Posterior cingulate gyrus (tissue), 11 donors: Measurements from ENCODE around the gene RAP1GAP.
"Not testable (repeated sequence)": the region's sequence is repeated elsewhere in the genome, so short reads cannot be mapped to it uniquely, and the experiment has no call there.

Experiments used
- DNase-seq, 10 donors: peaks; one replicate each; pipeline versions ENCODE4 v3.0.0 to v3.0.0-alpha.2; 2020 to 2021; ENCODE audit warnings: mixed read lengths in 3 of 10
- intact Hi-C: fragments of 100-400 bp; cut with DNase I; formaldehyde crosslinking; loops from one replicate; pipeline ENCODE4 v1.15.1; 2023

The RAP1GAP gene

DNA sequence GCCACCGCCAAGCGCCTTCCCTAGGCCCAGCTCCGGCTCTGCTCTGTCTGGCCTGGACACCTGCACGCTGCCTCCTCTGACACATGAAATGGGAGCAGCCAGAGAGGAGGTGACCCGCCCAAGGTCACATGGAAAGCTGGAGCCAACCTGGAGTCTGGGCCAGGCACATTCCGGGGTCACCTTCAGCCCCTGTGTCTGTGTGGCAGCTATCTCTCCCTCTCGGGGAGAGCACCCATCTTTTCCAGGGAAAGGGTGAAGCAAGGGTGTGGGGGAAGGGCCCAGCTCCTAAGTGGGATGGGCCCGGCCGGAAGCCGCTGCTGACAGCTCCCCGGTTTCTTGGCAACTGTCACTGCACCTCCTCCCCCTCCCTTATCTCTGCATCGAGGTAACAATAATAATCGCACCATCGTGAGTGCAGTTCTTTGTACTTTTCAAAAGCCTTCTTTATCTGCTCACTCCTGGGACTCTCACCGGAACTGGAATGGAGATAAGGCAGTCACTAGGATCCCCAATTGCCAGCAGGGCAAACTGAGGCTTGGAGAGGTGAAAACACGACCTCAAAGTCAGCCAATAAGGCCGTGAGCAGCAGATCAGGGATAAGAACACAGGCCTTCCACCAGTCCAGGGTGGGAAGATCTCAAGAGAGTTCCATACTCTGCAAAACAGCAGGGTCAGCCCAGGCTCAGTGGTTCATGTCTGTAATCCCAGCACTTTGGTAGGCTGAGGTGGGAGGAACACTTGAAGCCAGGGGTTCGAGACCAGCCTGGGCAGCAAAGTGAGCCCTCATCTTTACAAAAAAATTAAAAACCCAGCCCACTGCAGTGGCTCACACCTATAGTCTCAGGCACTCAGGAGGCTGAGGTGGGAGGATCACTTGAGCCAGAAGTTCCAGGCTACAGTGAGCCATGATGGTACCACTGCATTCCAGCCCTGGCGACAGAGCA is 36.9 kb downstream of the RAP1GAP start:
- no peak for DNase-seq
- intact Hi-C loops = no loop called here

DNA sequence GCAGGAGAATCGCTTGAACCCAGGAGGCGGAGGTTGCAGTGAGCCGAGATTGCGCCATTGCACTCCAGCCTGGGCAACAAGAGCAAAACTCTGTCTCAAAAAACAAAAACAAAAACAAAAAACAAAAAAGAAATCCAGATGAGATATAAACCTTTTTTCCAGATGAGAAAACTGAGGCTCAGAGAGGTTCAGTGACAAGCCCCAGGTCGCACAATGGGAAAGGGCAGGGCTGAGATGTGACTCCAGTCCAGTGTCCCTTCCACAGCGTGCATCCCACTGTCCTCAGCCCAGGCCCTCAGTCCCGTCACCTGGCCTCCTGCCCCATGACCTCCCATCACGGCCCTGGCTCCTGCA is 37.6 kb downstream of the RAP1GAP start:
- DNase-seq = peak in 1 of 10 donors; percentile 71
- intact Hi-C loops = not testable (repeated sequence)

DNA sequence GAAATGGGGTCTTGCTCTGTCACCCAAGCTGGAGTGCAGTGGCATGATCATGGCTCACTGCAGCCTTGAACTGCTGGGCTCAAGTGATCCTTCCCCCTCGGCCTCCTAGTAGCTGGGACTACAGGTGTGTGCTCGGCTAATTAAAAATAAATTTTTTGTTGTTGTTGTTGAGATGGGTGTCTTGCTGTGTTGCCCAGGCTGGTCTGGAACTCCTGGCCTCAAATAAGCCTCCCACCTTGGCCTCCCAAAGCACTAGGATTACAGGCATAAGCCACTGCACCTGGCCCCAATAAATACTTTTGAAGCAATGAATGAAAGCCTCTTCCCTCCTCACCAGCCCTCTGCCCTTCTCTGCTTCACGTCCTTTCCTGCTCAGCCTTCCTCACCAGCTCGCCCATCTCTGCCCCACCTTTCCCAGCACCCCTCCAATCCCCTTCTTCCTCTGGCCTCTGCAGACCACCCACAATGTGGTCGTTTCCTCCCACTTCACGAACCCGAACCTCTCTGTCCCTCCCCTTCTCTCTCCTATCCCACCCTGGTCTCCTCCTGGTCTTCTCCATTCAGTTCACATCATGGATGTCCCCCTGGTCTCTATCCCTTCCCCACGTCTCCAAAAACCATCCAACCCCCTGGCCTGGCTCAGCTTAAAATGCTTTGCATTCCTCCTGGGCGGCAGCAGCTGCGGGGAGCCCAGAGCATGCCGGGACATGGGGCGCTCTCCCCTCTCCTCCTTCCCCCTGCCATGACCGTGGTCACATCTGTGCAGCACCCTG is 38.4 kb downstream of the RAP1GAP start:
- intact Hi-C loops = no loop called here
- DNase-seq = peak in 1 of 10 donors; percentile 48

DNA sequence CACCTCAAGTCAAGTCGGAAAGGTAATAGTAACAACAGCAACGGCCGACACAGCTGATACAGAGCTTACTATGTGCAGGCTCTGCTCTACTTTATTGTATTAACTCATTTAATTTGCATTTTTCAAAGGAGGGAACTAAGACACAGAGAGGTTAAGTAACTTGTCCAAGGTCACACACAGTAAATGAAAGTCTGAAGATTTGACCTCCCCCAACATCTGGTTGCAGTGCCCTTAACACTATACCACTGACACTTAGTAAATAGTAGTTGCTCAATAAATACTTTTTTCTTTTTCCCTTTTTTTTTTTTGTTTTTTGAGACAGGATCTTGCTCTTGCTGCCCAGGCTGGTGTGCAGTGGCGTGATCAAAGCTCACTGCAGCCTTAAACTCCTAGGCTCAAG is 39.2 kb downstream of the RAP1GAP start:
- intact Hi-C loops = no loop called here
- no peak for DNase-seq

DNA sequence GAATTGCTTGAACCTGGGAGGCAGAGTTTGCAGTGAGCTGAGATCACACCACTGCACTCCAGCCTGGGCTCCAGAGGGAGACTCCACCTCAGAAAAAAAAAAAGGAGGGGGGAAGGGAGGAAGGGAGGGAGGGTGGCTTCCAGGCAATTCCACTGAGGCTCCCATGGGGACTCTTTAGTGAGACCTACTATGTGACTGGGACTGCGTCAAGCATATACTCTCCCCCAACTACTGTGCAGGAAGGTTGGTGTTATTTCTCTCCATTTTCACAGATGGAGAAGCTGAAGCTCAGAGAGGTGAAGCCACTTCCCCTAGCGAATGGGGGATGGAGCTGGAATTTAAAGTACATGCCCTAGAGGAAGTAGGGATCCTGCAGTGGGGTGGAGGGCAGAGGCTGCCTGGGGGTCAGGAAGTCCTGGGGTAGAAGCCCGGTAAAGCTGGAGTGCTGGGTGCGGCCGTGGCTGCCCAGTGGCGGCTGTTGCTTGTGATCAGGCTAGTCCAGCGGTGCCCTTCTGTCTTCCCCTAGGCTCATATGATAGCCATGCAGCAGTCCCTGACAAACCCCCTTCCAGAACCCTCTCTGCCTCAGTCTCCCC is 40.3 kb downstream of the RAP1GAP start:
- DNase-seq = peak in 1 of 10 donors; percentile 64
- intact Hi-C loops = no loop called here

DNA sequence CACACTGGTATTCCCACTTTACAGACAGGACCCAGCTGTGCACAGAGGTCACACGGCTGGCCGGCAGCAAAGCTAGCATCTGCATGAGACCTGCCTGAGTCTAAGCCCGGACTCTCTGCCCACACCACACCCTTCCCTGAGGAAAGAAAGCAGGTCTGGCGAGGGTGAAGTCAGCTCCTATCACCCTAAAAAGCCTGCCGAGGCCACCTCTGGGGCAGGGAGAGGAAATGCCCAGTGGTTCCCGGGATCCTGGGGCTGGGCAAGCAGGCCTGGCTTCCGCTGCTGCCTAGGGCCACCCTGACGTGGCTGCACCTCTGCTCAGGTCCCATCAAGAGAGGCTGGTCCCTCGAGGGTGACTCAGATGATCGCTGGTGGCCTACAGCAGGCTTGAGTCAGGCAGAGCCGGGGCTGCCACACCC is 42.2 kb downstream of the RAP1GAP start:
- peak in 1 of 10 donors; percentile 66 for DNase-seq
- intact Hi-C loops = no loop called here

DNA sequence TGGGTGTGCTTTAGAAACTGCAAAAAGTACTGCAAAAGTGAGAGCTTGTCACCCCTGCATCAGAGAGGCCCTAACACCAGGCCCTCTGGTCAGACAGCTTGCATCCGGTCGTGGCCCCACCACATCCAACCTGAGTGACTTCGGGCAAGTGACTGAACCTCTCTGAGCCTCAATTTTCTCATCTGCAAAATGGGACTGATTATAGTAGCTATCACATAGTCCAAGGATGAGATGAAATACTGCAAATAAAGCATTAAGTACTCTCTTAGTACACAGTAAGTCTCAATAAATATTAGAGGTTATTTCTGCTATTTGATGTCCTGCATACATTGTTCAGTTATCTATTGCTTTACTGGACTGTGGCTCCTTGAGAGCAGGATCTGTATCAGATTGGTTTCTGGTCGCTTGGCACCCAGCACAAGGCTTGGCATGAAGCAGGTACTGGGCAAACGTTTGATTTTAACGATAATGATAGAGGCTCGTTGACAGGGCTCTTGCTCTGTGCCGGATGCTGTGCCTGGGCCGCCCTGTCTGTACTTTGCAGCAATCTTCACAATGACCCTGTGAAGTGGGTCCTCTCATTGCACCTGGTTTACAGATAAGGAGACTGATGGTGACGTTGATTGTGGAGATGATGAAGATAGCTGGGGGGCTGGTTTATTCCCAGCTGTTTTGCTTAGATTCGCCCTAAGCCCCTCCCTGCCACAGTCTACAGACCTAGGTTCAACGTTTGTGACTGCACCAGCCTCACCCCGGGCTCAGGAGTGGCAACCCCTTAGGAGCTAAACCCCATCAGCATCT is 43.6 kb downstream of the RAP1GAP start:
- intact Hi-C loops = loop anchor here (2.0 kb wide), 1 partner anchor 27 kb away; no protein-coding TSS in a partner anchor

DNA sequence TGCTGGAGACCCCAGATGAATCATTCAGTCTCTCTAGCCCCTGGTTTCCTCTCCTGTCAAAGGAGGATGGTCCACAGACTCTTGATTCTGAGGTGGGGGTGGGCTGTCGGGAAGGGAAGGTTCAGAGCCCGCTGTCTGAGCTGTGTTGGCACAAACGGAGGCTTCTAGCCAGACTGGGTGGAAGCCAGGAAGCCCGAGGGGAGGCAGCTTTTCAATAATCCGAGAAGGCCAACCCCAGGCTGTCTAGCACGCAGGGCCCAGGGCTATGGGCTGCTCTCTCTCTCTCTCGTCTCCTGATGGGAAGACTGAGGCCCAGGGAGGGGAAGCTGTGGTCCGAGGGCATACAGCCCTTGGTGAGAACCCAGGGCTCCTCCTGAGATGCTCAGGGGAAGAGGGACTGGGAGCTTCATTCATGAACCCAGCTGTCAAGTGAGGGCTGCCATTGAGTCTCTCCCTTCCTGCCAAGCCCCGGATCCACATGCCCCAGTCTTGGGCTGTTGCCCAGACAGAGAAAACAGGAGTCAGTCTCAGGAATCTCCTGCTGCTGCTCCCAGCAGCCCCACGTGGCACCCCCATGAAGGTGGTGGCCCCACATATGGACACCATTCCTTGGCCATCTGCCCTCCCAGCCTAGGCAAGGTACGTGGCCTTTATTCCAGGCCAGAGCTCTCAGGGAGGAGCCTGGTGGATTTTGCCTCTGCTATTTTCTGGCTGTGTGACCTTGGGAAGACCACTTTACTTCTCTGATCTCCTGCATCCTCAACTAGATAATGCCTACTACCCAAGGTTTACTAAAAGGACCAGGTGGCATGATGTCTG is 44.4 kb downstream of the RAP1GAP start:
- intact Hi-C loops = loop anchor here (2.0 kb wide), 1 partner anchor 28 kb away; no protein-coding TSS in a partner anchor
- peak in 7 of 10 donors; percentile 41 to 94 (median 56) for DNase-seq

More for the DNA sequence above, 43.6 kb downstream of the RAP1GAP start:
- DNase-seq = no peak

DNA sequence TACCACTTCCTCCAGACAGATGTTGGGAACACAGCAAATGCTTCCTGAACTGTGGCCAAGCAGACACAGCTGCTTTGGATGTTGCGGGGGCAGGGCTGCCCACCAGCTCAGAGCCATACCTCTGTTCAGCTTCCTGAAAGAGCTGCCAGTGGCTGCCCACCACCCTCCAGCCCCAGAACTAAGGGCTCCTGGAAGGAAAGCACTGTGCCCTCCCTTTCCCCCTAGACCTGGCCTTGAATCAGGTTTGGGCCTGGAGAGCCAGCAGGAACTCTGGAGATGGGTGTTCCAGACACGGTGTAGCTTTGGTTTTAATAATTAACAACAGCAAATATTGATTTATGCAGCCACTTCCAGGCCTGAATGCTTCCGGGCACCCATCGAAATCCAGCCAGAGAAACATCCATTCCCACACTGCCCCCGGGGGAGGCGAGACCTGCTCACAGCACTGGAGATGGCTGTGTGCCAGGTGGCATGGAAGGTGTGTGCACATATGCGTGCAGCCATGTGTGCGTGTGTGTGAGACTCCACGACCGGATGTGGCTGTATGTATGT is 45.7 kb downstream of the RAP1GAP start:
- intact Hi-C loops = no loop called here
- no peak for DNase-seq

DNA sequence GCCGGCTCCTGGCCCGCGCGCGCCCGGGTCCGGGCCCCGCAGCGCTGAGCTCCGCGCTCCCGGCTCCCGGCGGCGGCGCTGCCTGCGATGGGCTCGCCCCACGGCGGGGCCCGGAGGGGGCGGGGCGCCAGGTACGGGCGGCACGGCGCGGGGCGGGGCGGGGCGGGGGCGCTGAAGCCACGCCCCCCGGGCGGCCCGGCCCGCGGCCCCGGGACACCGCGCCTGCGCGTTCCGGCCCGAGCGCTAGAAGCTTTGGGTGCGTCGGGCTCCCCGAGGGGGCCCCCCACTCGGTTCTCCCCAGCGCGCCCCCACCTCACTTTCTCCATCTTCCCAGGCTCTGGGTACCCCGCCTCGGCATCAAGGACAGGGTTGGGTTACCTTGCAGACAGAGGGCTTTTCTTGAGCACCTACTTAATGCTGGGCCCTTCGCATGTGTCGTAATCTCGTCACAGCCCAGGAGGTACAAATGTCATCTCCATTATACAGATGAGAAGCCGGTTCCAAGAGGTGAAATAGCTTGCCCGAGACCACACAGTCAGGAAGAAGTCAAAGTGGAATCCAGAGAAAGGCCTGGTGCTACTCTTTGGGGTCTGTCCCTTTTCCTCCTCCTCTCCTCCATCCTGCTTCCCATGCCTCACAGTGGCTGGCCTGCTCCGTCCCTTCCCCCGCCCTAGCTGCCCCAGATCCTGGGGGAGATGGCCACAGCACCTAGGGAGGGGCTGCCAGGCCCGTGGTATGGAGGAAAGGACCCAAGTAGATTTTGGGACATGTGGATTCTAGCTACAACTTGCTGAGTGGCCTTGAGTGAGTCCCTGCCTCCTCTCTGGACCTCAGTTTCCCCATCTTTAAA is 46.5 kb downstream of the RAP1GAP start:
- intact Hi-C loops = no loop called here
- DNase-seq = peak in 1 of 10 donors; percentile 45

DNA sequence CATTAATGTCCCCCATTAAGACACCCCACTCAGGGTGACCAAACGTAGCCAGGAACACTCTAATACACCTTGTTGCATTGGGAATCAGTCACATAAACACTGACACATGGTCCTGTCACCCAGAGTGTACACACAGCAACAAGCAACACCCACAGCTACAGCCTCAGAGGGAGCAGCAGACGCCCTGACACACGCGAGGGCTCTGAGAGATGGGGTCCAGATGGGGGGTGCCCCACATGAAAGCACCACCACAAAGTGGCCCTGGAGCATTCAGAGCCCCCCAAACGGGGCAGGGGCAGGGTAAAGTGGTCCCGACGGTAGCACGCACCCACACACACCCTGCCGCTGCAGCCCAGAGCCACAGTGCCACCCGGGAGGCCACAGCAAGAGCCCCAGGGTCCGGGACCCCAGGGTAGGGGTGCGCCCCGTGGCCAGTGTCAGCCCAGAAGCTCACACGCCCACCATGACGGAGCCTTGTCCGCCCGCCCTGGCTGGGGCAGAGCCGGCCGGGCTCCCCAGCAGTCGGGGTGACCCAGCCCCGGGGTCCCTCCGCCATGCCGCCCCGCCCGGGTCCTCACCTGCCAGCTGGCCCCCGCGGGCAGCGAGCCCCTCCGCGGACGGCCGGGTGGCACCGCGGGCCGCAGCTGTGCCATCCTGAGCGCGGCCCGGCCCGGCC is 47.3 kb downstream of the RAP1GAP start:
- intact Hi-C loops = no loop called here
- no peak for DNase-seq

DNA sequence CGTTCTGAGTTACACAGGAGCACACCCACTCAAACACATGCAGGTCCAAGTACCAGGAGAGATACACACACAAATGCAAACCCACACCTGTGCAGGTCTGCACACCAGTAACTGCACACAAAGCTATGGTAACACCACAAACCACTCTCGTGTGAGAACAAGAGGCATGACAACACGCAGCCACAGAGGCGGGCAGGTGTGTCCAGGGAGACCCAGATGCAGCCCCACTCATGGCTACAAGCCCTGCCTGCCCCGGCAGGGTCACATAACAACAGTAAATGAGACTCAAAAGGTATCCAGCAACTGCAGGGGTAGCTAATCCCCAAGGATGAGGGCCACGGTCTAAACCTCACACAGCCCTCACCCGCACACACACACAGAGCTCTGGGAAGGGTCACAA is 48.1 kb downstream of the RAP1GAP start:
- no peak for DNase-seq

DNA sequence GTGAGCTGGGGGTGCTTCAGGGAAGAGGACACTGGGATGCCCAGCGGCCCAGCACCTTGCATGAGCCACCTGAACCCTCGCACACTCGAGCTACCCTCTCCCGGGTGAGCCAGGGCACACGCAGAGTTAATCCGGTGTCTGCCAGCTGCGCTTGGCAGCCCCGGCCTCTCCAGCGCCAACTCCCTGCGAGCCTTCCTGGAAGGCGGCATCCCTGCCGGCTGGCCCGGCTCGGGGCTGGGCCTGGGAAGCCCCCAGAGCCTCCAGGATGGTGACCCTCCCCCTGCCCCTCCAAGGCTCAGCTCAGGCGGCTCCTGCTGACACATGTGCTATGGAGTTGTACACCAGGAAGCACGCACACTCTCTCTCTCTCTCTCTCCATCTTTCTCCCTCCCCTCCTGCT is 48.7 kb downstream of the RAP1GAP start:
- intact Hi-C loops = no loop called here
- peak in 7 of 10 donors; percentile 42 to 93 (median 51) for DNase-seq

More for the DNA sequence above, 48.1 kb downstream of the RAP1GAP start:
- intact Hi-C loops = no loop called here

DNA sequence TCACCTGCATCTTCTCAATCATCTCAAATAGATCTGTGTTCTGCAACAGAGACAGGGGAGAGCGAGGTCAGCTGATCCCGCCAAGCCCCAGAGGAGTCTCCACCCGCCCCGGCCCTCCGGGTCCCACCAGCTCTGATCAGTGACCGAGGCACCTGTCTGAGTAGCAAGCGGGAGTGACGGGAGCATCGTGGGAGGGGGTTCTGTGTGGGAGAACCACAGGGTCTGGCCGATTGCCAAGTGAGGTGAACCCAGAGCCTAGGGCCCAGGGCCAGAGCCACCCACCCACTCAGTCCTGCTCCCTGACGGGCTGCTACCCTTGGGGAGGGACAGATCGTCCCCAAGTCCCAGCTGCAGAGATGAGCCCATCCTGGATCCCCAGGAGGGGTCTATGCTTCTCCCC is 49.1 kb downstream of the RAP1GAP start:
- intact Hi-C loops = no loop called here
- no peak for DNase-seq

DNA sequence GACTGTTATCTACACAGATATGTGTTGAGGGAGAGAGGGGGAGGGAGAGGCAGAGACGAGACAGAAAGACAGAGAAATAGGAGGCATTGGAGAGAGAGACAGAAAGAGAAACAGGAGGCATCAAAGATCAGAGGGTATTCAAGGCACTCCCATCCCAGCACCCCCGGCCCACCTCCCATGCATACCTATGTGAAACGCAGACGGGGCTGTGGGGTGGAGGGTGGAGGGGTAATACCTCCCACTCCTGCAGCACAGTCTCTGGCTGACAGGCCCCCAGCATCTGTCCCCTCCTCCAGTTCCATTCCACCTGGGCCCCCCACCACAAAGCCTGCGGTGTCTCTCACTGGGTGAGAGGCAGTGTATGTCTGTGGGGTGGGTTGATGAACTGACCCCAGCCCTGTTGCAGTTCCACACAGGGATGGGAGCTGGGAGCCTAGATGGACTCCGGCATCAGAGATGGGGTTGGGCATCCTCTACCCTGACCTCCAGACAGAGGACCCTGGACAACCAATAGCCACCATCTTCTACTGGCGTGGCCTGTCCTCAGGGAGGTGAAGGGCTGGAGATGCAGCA is 49.7 kb downstream of the RAP1GAP start:
- no peak for DNase-seq
- intact Hi-C loops = no loop called here

DNA sequence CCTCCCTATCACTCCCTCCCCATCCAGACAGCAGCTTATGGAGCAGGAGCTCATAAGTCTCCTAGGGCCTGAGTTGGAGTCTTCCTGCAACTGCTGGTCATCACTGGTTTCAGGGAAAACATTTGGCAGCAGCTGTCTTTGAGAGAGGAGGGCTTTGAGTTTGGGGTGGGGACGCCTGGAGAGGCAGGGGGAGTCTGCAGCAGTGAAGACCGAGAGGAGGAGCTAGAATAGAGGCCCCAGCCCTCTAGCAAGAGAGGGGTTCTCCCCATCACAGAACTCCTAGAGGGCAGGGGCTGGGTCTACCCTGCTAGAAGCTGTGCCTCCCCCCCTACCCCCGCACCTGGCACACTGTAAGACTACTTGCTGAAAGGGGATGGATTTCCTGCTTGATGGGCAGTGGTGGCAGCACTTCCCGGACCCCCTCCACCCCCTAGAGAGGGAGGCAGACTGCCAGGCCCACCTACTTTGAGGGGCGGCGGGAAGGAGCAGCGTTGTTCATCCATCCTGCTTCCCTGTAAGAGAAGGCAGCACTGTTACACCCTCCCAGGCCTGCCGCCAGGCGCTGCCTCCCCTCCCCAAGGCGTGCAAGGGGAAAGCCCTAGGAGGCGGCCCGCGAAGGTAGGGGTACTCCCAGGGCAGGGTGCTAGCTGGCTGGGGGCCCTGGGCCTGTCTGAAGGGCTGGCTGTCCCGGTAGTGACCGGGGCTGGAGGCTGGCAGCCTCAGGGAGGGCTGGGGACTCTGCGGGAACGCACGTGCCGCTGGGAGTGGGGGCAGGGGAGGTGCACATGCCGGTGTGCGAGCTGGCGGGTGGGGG is 50.4 kb downstream of the RAP1GAP start:
- intact Hi-C loops = no loop called here
- no peak for DNase-seq
